Suprapubic skin (tissue), 4 donors: ENCODE data around the gene DGCR8. TPM values are rescaled to one million over a fixed set of nuclear protein-coding genes. Genes with fewer than 3 reads are reported as not detected.

Source experiments
- DNase-seq, 2 donors: peaks; one replicate each; pipeline ENCODE4 v3.0.0-alpha.2; 2019; ENCODE audit warnings: low spot score in 2 of 2
- H3K27ac ChIP-seq: fragments of 200-600 bp; sonication (generic); one replicate; pipeline ENCODE4 v1.5.1; 2019
- H3K27me3 ChIP-seq: fragments of 200-600 bp; sonication (generic); one replicate; pipeline ENCODE4 v1.5.1; 2019
- H3K36me3 ChIP-seq: fragments of 200-600 bp; sonication (generic); one replicate; pipeline ENCODE4 v1.5.1; 2019
- H3K4me1 ChIP-seq: fragments of 200-600 bp; sonication (generic); one replicate; pipeline ENCODE4 v1.5.1; 2019
- H3K4me3 ChIP-seq: fragments of 200-600 bp; sonication (generic); one replicate; pipeline ENCODE4 v1.5.1; 2019; ENCODE audit warnings: mild to moderate bottlenecking
- H3K9me3 ChIP-seq: fragments of 200-600 bp; sonication (generic); one replicate; pipeline ENCODE4 v1.5.1; 2019
- EP300 ChIP-seq: sonication (generic); formaldehyde crosslinking; IDR thresholded peaks from one replicate; pipeline ENCODE4 v1.6.1; 2017; ENCODE audit warnings: antibody characterized with exemption
- POLR2A ChIP-seq, 2 donors: fragments of 450-650 bp; IDR thresholded peaks; one replicate each; pipeline ENCODE4 v1.6.1; 2017; ENCODE audit warnings: antibody characterized with exemption in 2 of 2, mild to moderate bottlenecking in 2 of 2, moderate library complexity in 2 of 2
- POLR2AphosphoS5 ChIP-seq, 3 donors: sonication (generic); formaldehyde crosslinking; IDR thresholded peaks; one replicate each; pipeline ENCODE4 v1.6.1; 2017; ENCODE audit warnings: antibody characterized with exemption in 3 of 3
- WGBS: methylation state at CpG from one replicate; pipeline ENCODE4 v1.1.5; 2018; 5-methylcytosine and 5-hydroxymethylcytosine counted together
- total RNA-seq, 4 donors: library from RNA; depleted of rRNA; stranded (reverse); fragments of >200 nt; gene quantifications; one replicate each; pipeline ENCODE4 v1.1.0, GENCODE V29; 2016
- TF ChIP-seq, protein P1 (sequence below), 2 donors: fragments of 200-600 bp in 1 of 2; fragments of 450-650 bp in 1 of 2; sonication (generic) in 1 of 2; IDR thresholded peaks; one replicate each; pipeline ENCODE4 v1.5.1; 2016 to 2019; ENCODE audit warnings: antibody characterized with exemption in 2 of 2, mild to moderate bottlenecking in 1 of 2, moderate library complexity in 1 of 2

DGCR8 gene
- total RNA-seq, 4 donors from 2014 or later, result 22.4 to 69.1 (median 38.0) TPM

DNA sequence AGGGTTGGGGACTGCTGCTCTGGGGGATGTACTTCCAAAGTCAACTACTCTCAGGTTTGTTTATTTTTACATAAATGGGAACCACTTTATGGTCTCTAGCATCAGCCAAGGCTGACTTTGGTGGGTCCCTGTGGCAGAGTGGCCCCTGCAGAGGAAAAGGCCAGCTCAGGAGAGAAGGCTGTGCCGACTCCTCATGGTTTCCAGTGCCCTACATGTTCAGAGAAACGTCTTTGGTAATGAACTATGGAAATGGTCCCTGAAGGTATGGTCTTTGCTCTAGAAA, 48.5 kb downstream of the DGCR8 start:
- TF ChIP-seq, protein P1, sequence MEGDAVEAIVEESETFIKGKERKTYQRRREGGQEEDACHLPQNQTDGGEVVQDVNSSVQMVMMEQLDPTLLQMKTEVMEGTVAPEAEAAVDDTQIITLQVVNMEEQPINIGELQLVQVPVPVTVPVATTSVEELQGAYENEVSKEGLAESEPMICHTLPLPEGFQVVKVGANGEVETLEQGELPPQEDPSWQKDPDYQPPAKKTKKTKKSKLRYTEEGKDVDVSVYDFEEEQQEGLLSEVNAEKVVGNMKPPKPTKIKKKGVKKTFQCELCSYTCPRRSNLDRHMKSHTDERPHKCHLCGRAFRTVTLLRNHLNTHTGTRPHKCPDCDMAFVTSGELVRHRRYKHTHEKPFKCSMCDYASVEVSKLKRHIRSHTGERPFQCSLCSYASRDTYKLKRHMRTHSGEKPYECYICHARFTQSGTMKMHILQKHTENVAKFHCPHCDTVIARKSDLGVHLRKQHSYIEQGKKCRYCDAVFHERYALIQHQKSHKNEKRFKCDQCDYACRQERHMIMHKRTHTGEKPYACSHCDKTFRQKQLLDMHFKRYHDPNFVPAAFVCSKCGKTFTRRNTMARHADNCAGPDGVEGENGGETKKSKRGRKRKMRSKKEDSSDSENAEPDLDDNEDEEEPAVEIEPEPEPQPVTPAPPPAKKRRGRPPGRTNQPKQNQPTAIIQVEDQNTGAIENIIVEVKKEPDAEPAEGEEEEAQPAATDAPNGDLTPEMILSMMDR (IDR thresholded peaks at IDR 0.05), result no peak
- no peak for TF ChIP-seq EP300
- no peak for TF ChIP-seq POLR2A (IDR thresholded peaks at IDR 0.05)
- TF ChIP-seq POLR2AphosphoS5 (IDR thresholded peaks at IDR 0.05), result no peak
- 37% methylated on average over 2 of the region's 2 CpGs for WGBS
- Histone ChIP-seq H3K4me3 (no peak overlapping the region), H3K36me3 (peaks cover 41% of the 10 kb centered on the region), H3K4me1 (peaks cover 31% of the 10 kb centered on the region), H3K27ac (no peak overlapping the region), H3K9me3 (no peaks in the 10 kb centered on the region), H3K27me3 (no peaks in the 10 kb centered on the region)
- no peak for DNase-seq

DNA sequence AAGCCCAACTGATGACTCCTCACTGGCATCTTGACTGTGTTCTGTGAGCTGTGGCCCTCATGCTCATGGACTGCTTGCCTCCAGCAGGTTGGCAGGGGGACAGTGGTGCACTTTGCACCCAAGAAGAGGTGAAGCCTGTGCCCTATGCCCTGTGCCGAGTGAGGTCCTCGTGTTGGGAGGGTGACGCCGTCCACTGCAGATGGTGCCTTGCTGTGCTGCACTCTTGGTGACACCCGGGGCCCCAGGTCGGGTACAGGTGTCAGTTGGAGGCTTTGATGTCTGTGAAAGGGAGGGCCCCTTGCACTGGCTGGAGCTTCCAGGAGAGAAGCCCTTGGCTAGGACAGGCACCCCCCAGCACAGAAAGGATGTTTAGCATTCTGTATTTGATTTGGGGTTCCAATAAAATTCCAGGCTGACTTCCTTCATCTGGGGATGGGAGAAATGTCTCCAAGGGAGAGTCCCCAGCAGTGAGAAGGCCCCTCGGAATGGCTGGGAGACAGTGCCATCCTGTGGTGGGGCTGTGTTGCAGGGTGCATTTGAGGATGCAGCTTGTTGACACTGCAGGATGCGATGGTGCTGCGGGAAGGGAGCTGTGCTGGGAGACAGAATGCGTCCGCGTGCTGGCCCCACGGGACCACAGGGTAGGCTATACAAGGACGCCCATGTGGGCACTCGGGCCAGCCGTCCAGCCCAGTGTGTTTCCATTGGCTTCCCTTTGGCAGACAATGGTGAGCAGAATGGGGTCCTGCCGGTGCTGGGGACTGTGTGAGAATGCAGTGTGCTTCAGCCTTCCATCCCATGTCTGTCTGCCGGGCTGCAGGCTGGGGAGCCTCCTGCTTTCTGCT, 49.1 kb downstream of the DGCR8 start:
- DNase-seq, result no peak

DNA sequence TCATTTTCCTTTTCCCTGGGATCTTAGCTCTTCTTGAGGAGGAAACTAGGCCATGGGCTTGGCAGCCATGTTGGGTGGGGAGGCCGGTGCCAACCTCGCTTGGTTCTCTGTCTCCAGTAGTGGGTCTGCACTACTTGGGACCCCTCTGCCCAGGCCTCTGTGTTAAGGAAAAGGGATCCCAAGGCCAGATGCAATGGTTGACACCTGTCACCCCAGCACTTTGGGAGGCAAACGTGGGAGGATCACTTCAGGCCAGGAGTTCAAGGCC, 49.6 kb downstream of the DGCR8 start:
- Histone ChIP-seq H3K36me3 (peaks cover 30% of the 10 kb centered on the region), H3K27me3 (no peaks in the 10 kb centered on the region), H3K4me3 (no peak overlapping the region), H3K9me3 (no peaks in the 10 kb centered on the region), H3K27ac (no peak overlapping the region), H3K4me1 (peaks cover 39% of the 10 kb centered on the region)
- no peak for TF ChIP-seq POLR2AphosphoS5 (IDR thresholded peaks at IDR 0.05)
- TF ChIP-seq, protein P1 (IDR thresholded peaks at IDR 0.05), result no peak
- TF ChIP-seq EP300, result no peak
- TF ChIP-seq POLR2A (IDR thresholded peaks at IDR 0.05), result no peak
- 85% methylated on average over 3 of the region's 3 CpGs for WGBS
- DNase-seq, result no peak

More for the DNA sequence above, 49.1 kb downstream of the DGCR8 start:
- H3K9me3 ChIP-seq, result no peaks in the 10 kb centered on the region
- no peak for TF ChIP-seq POLR2A (IDR thresholded peaks at IDR 0.05)
- no peak for TF ChIP-seq EP300
- no peak for TF ChIP-seq POLR2AphosphoS5 (IDR thresholded peaks at IDR 0.05)
- TF ChIP-seq, protein P1 (IDR thresholded peaks at IDR 0.05), result no peak
- peaks cover 35% of the 10 kb centered on the region for H3K36me3 ChIP-seq
- 27% methylated on average over 3 of the region's 18 CpGs for WGBS
- H3K27me3 ChIP-seq, result no peaks in the 10 kb centered on the region
- H3K4me3 ChIP-seq, result no peak overlapping the region
- no peak overlapping the region for H3K27ac ChIP-seq
- H3K4me1 ChIP-seq, result peaks cover 36% of the 10 kb centered on the region

DNA sequence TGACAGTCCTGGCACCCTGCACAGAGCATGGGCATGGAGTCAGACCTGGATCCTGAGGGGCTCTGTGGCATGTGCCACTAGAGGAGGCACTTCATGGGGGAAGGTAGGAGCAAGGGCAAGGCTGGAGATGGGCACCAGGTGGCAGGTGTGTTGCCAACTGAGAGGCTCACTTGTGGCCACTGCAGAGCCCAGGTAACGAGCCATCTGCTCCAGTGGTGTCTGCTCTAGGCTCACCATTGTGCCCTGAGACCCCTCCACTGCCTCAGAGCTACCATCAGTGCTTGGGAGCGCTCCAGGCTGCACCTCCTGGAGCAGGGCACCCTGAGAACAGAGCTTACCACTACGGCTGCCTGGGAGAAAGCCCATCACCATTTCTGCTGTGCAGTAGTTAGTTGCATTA, 50.3 kb downstream of the DGCR8 start:
- TF ChIP-seq, protein P1 (IDR thresholded peaks at IDR 0.05), result no peak
- TF ChIP-seq EP300 (no peak), POLR2A (IDR thresholded peaks at IDR 0.05) (no peak), POLR2AphosphoS5 (IDR thresholded peaks at IDR 0.05) (no peak)
- H3K27me3 ChIP-seq, result no peaks in the 10 kb centered on the region
- no CpG with 5 or more reads among the region's 3 CpGs for WGBS
- H3K27ac ChIP-seq, result no peak overlapping the region
- peak overlapping the region; percentile 98 for H3K4me3 ChIP-seq
- no peaks in the 10 kb centered on the region for H3K9me3 ChIP-seq
- peaks cover 44% of the 10 kb centered on the region for H3K4me1 ChIP-seq
- DNase-seq, result no peak
- H3K36me3 ChIP-seq, result peaks cover 23% of the 10 kb centered on the region

DNA sequence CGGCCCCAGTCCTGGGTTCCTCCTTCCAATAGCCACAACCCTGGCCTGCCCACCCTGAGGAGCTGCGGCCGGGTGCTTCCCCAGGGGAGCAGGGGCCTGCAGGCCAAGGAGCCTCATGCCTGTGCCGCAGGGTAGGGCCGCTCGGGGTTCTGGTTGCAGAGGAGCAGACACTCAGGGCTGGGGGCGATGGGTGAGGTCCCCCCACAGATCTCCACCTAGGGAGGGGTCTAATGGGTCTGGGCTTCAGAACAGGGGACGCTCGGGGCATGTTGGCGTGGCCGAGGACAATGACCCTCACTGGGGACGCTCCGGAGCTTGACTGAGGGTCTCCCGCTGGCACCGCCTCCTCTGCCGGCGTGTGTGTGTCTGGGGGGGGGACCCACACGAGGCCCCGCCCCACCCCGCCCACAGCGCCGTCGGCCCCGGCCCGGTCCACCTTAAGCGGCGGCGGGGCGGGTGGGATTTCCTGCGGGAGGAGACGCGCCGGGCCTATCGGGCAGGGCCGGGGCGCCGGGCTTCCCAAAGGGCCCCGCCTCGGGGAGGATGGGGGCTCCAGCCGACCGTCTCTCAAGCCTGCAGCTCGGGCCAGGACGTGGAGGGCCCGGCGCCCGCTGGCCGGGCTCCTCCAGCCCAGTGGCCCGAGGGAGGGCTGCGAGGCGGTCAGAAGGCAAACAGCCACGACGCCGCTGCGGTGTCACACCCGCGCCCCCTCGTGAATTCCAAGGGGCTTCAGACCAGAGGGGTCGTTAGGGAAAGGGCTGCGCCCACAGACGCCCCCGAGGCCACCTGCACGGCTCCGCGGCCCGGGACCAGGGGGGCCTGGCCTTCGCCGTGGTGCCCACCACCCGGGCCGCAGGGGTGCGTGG, 50.9 kb downstream of the DGCR8 start:
- H3K4me3 ChIP-seq, result peak overlapping the region; percentile 98
- H3K4me1 ChIP-seq, result peaks cover 50% of the 10 kb centered on the region
- peak overlapping the region; percentile 91 for H3K27ac ChIP-seq
- H3K36me3 ChIP-seq, result peaks cover 17% of the 10 kb centered on the region
- 4% methylated on average over 5 of the region's 70 CpGs for WGBS
- no peaks in the 10 kb centered on the region for H3K27me3 ChIP-seq
- TF ChIP-seq EP300 (no peak), POLR2AphosphoS5 (IDR thresholded peaks at IDR 0.05) (no peak), POLR2A (IDR thresholded peaks at IDR 0.05) (no peak)
- TF ChIP-seq, protein P1 (IDR thresholded peaks at IDR 0.05), result no peak
- H3K9me3 ChIP-seq, result no peaks in the 10 kb centered on the region
- peak; percentile 87 to 94 for DNase-seq
